Naive thymus-derived CD4-positive, alpha-beta T cell (primary cell): ENCODE measurements around the gene ASPSCR1. TPM values are rescaled to one million over a fixed set of nuclear protein-coding genes. Genes with fewer than 3 reads are reported as not detected.

Source experiments
- ATAC-seq: fragments of 150-1000 bp; cut with Tn5 transposase; 2 replicates; pipeline ENCODE4 v1.10.0; 2021; ENCODE audit warnings: mild to moderate bottlenecking, moderate library complexity
- CTCF ChIA-PET: fragments of 350-600 bp; sonication (Branson Sonifier 250); formaldehyde crosslinking; loops from one replicate; lab custom pipeline; 2021; ENCODE audit warnings: antibody characterized with exemption; lab: Charles Lee
- POLR2A ChIA-PET: fragments of 350-600 bp; sonication (Branson Sonifier 250); formaldehyde crosslinking; loops from one replicate; lab custom pipeline; 2021; ENCODE audit warnings: antibody characterized with exemption, inconsistent platforms; lab: Charles Lee
- DNase-seq, 9 donors: peaks; one replicate each; pipeline versions ENCODE4 v3.0.0 to v3.0.0-alpha.2; 2020 to 2022; ENCODE audit warnings: mixed read lengths in 1 of 9
- H3K27ac ChIP-seq: one replicate; pipeline ENCODE4 v1.7.0; 2013; ENCODE audit warnings: mild to moderate bottlenecking, low read depth, low read length, moderate library complexity
- H3K27me3 ChIP-seq, 2 donors: one replicate each; pipeline ENCODE4 v1.7.0; 2013; ENCODE audit warnings: low read length in 2 of 2, mild to moderate bottlenecking in 2 of 2, moderate library complexity in 2 of 2; ENCODE audit not compliant: control insufficient read depth in 2 of 2, insufficient read depth in 2 of 2
- H3K36me3 ChIP-seq, 3 experiments: 1 replicate in 2 of 3; 2 replicates in 1 of 3; pipeline ENCODE4 v1.7.0; 2013; ENCODE audit warnings: low read length in 3 of 3, mild to moderate bottlenecking in 3 of 3, moderate library complexity in 1 of 3; ENCODE audit not compliant: insufficient read depth in 3 of 3, control insufficient read depth in 2 of 3
- H3K4me1 ChIP-seq, 2 donors: one replicate each; pipeline ENCODE4 v1.7.0; 2013; ENCODE audit warnings: low read length in 2 of 2, mild to moderate bottlenecking in 2 of 2, moderate library complexity in 1 of 2; ENCODE audit not compliant: control insufficient read depth in 2 of 2, insufficient read depth in 2 of 2
- H3K4me3 ChIP-seq: 2 replicates; pipeline ENCODE4 v1.7.0; 2013; ENCODE audit warnings: mild to moderate bottlenecking, low read length
- H3K9me3 ChIP-seq, 3 experiments: 1 replicate in 2 of 3; 2 replicates in 1 of 3; pipeline ENCODE4 v1.7.0; 2013; ENCODE audit warnings: low read length in 3 of 3; ENCODE audit not compliant: control insufficient read depth in 2 of 3
- H3K27ac Mint-ChIP-seq, 9 donors: one replicate each; pipeline ENCODE4 v1.8.0; 2020 to 2022; ENCODE audit warnings: mixed read lengths in 9 of 9, mild to moderate bottlenecking in 8 of 9, moderate library complexity in 5 of 9, inconsistent platforms in 2 of 9
- H3K27me3 Mint-ChIP-seq, 5 donors: one replicate each; pipeline ENCODE4 v1.8.0; 2021 to 2022; ENCODE audit warnings: mixed read lengths in 5 of 5, mild to moderate bottlenecking in 1 of 5
- H3K36me3 Mint-ChIP-seq, 5 donors: one replicate each; pipeline ENCODE4 v1.8.0; 2020 to 2022; ENCODE audit warnings: mixed read lengths in 5 of 5, mild to moderate bottlenecking in 3 of 5, inconsistent platforms in 1 of 5
- H3K4me1 Mint-ChIP-seq, 7 donors: one replicate each; pipeline ENCODE4 v1.8.0; 2020 to 2022; ENCODE audit warnings: mixed read lengths in 7 of 7, mild to moderate bottlenecking in 3 of 7, inconsistent platforms in 1 of 7
- H3K4me3 Mint-ChIP-seq, 10 donors: one replicate each; pipeline ENCODE4 v1.8.0; 2020 to 2022; ENCODE audit warnings: mild to moderate bottlenecking in 10 of 10, mixed read lengths in 10 of 10, moderate library complexity in 6 of 10, inconsistent platforms in 2 of 10
- H3K9me3 Mint-ChIP-seq, 11 donors: one replicate each; pipeline ENCODE4 v1.8.0; 2020 to 2022; ENCODE audit warnings: mixed read lengths in 11 of 11, mild to moderate bottlenecking in 4 of 11, inconsistent platforms in 1 of 11, moderate library complexity in 1 of 11
- intact Hi-C, 2 donors: fragments of 100-400 bp; cut with micrococcal nuclease; formaldehyde crosslinking; loops; one replicate each; pipeline ENCODE4 v1.15.1; 2023
- polyA plus RNA-seq, 2 donors: library from polyadenylated mRNA; unstranded; fragments of 300-500 nt; fragmentation: Illumina TruSeq; gene quantifications; one replicate each; pipeline ENCODE4 v1.2.3, GENCODE V29; 2021
- total RNA-seq, 6 experiments: library from RNA in 5 of 6; stranded (reverse) in 5 of 6; gene quantifications; 1 replicate in 5 of 6; 2 replicates in 1 of 6; pipeline ENCODE4 v1.2.3 and lab custom pipeline; 2021 to 2026

The ASPSCR1 gene
- total and polyA plus RNA-seq, 7 experiments from 2014 or later: 24.2 to 46.7 (median 38.0) TPM

DNA sequence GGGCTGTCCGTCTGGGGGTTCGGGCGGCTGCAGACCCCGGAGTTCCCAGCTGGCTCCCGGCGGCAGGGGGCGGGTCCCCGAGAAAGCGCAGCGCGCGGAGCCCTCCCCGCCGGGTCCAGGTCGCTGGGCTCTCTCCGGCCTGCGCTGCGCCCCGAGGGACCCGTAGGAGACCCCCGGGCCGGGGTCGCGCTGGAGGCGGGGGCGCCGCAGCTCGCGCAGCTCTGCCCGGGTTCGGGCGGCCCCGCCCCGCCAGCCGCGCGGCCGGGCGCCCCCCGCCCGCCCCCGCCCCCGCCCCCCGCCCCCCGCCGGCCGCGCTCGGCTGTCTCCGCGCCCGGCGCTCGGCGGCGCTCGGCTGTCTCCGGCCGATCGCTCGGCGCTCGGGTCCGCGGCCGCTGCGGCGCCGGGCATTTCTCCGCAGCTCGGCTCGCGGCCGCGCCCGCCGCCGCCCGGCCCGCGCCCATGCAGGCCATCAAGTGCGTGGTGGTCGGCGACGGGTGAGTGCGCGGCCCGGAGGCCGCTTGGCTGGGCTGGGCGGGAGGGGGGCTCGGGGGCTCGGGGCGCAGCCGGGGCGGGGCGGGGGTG is 54.0 kb downstream of the ASPSCR1 start, which contains the start of gene RAC3:
Gene RAC3 (plus strand): TSS at position 376 of the 582 bp plus-strand sequence. CDS start 84 bp downstream, at position 460.
- peak within 1 kb of the TSS; percentile 48 for H3K27ac ChIP-seq
- Mint-ChIP-seq H3K4me3 (peak within 1 kb of the TSS; percentile 77 to 91 (median 86)), H3K36me3 (peaks cover 0 to 10% (median 6%) of the 10 kb centered on the region in 5 donors), H3K9me3 (peaks cover 0 to 2% (median 0%) of the 10 kb centered on the region in 11 donors), H3K27me3 (no peaks in the 10 kb centered on the region), H3K4me1 (peaks cover 11 to 22% (median 16%) of the 10 kb centered on the region in 7 donors), H3K27ac (peak within 1 kb of the TSS in 6 of 9 donors; percentile 36 to 85 (median 65))
- intact Hi-C loops: loop anchor here (2.0 to 10.0 kb wide), 5 partner anchors 63 to 423 kb away; partner anchors contain the start of genes ARL16 (in 1 of the 2), CYBC1 (in 1 of the 2), FASN (in 1 of the 2) and HGS (in 1 of the 2)
- ATAC-seq (no peak), DNase-seq (no peak)
- H3K27me3 ChIP-seq: no peaks in the 10 kb centered on the region
- peaks cover 0 to 12% (median 0%) of the 10 kb centered on the region in 3 experiments for H3K36me3 ChIP-seq
- POLR2A ChIA-PET: interaction anchor here (5.8 kb wide), 1 partner anchor 122 kb away, joined by 29 read pairs; no protein-coding TSS in a partner anchor
- H3K4me1 ChIP-seq: peaks cover 8 to 17% of the 10 kb centered on the region in 2 donors
- H3K4me3 ChIP-seq: peak within 1 kb of the TSS; percentile 60
- no peaks in the 10 kb centered on the region for H3K9me3 ChIP-seq
- CTCF ChIA-PET: interaction anchor here (1.0 to 4.5 kb wide), 3 partner anchors 67 to 124 kb away, joined by 3 to 27 read pairs (median 10); partner anchors contain the start of gene FASN

DNA sequence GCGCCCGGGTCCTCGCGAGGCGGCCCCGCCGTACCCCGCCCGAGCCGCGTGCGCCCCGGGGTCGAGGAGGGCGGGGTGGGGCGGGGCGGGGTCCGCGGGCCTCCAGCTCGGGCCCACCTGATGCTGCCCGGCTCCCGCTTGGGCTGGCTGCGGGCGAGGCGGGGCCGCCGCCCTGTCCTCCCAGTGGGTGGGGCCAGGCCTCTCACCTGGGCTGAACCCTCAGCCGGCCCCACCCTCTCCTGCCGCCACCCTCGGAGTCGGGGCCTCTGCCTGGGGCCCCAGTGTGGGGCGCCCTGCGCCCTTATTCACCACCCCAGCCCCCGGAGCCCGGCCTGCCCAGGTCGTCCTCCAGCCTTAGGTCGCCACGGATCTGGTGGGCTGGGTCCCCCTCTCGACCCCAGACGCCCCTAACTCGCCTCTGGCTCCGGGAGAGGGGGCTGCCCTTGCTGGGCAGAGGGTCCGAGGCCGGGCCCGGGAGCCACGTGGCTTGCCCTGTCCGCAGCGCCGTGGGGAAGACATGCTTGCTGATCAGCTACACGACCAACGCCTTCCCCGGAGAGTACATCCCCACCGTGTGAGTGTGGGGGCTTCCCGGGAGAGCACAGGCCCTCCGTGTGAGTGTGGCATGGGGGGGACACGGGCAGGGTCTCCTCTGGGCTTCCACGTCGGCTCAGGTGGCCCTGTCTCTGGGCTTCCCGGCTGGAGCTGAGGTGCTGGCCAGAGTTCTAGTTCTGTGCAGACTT is 54.6 kb downstream of the ASPSCR1 start:
- ChIA-PET POLR2A (interaction anchor here (5.8 kb wide), 1 partner anchor 122 kb away, joined by 29 read pairs; no protein-coding TSS in a partner anchor), CTCF (no interaction called here)
- Histone ChIP-seq H3K36me3 (peaks cover 0 to 12% (median 0%) of the 10 kb centered on the region in 3 experiments), H3K27me3 (no peaks in the 10 kb centered on the region), H3K27ac (no peak overlapping the region), H3K4me3 (no peak overlapping the region), H3K9me3 (no peaks in the 10 kb centered on the region), H3K4me1 (peaks cover 14 to 17% of the 10 kb centered on the region in 2 donors)
- peaks cover 0 to 10% (median 6%) of the 10 kb centered on the region in 5 donors for H3K36me3 Mint-ChIP-seq
- peak overlapping the region in 1 of 9 donors; percentile 5 for H3K27ac Mint-ChIP-seq
- no peaks in the 10 kb centered on the region for H3K27me3 Mint-ChIP-seq
- peaks cover 0 to 2% (median 0%) of the 10 kb centered on the region in 11 donors for H3K9me3 Mint-ChIP-seq
- peaks cover 11 to 24% (median 15%) of the 10 kb centered on the region in 7 donors for H3K4me1 Mint-ChIP-seq
- H3K4me3 Mint-ChIP-seq: peak overlapping the region; percentile 13 to 74 (median 40)
- intact Hi-C loops: loop anchor here (2.0 to 10.0 kb wide), 5 partner anchors 63 to 423 kb away; partner anchors contain the start of genes ARL16 (in 1 of the 2), CYBC1 (in 1 of the 2), FASN (in 1 of the 2) and HGS (in 1 of the 2)
- ATAC-seq (peak; percentile 31), DNase-seq (peak in 3 of 9 donors; percentile 25 to 61 (median 32))

- H3K27me3 Mint-ChIP-seq: no peaks in the 10 kb centered on the region
- H3K9me3 Mint-ChIP-seq: peaks cover 0 to 2% (median 0%) of the 10 kb centered on the region in 11 donors
- peaks cover 14 to 30% (median 19%) of the 10 kb centered on the region in 7 donors for H3K4me1 Mint-ChIP-seq
- Histone ChIP-seq H3K27ac (no peak overlapping the region), H3K4me1 (peaks cover 14 to 17% of the 10 kb centered on the region in 2 donors), H3K27me3 (no peaks in the 10 kb centered on the region), H3K9me3 (no peaks in the 10 kb centered on the region), H3K36me3 (peaks cover 0 to 6% (median 0%) of the 10 kb centered on the region in 3 experiments), H3K4me3 (no peak overlapping the region)
- H3K27ac Mint-ChIP-seq: no peak overlapping the region
- peak overlapping the region in 4 of 10 donors; percentile 29 to 74 (median 52) for H3K4me3 Mint-ChIP-seq
- intact Hi-C loops: loop anchor here (10.0 kb wide), 4 partner anchors 61 to 421 kb away; partner anchors contain the start of genes ARL16 (in 1 of the 2), CYBC1 (in 1 of the 2), FASN (in 1 of the 2) and HGS (in 1 of the 2)
- DNase-seq: no peak
- ATAC-seq: no peak
- ChIA-PET POLR2A (interaction anchor here (0.7 kb wide), 1 partner anchor 20 kb away, joined by 5 read pairs; no protein-coding TSS in a partner anchor), CTCF (no interaction called here)
- peaks cover 0 to 11% (median 6%) of the 10 kb centered on the region in 5 donors for H3K36me3 Mint-ChIP-seq
Observed at GRCh38 chr17:82033359-82034085, 56.1 kb downstream of the ASPSCR1 start.

DNA sequence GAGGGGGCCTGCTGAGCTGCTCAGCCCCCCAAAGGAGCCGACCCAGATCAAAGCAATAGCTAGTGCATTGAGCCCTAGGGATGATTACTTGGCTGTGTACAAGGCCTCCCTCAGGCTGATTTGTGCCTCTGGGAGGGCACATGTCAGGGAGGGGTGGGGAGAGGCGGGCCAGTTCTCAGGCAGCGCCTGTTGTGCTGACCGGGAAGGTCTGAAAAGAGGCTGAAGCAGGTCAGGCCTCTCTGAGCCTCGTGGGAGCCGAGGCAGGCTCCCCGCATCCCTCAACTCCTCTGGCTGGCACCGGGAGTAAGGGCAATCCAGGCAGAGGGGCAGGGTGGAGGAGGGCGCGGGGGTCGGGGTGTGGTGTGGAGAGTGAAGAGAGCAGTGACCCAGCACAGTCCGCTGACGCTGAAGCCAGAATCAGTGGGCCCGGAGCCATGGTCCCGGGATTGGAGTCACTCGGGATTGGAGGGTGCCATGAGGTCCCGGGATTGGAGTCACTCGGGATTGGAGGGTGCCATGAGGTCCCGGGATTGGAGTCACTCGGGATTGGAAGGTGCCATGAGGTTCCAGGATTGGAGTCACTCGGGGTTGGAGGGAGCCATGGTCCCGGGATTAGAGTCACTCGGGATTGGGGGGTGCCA is 57.1 kb downstream of the ASPSCR1 start:
- no peaks in the 10 kb centered on the region for H3K9me3 ChIP-seq
- H3K27ac Mint-ChIP-seq: peak overlapping the region in 4 of 9 donors; percentile 50 to 86 (median 66)
- peaks cover 14 to 36% (median 24%) of the 10 kb centered on the region in 7 donors for H3K4me1 Mint-ChIP-seq
- ChIA-PET POLR2A (interaction anchor here (3.1 kb wide), 1 partner anchor 8 kb away, joined by 10 read pairs; no protein-coding TSS in a partner anchor), CTCF (interaction anchor here (0.6 to 1.3 kb wide), 3 partner anchors 22 to 123 kb away, joined by 3 to 4 read pairs (median 3); no protein-coding TSS in a partner anchor)
- H3K36me3 ChIP-seq: peaks cover 0 to 6% (median 0%) of the 10 kb centered on the region in 3 experiments
- no peak overlapping the region for H3K27ac ChIP-seq
- no peaks in the 10 kb centered on the region for H3K27me3 ChIP-seq
- DNase-seq: no peak
- H3K9me3 Mint-ChIP-seq: peaks cover 0 to 2% (median 0%) of the 10 kb centered on the region in 11 donors
- intact Hi-C loops: loop anchor here (5.0 to 10.0 kb wide), 5 partner anchors 60 to 420 kb away; partner anchors contain the start of genes ARL16 (in 1 of the 2), CYBC1 (in 1 of the 2), FASN (in 1 of the 2) and HGS (in 1 of the 2)
- H3K36me3 Mint-ChIP-seq: peaks cover 0 to 10% (median 6%) of the 10 kb centered on the region in 5 donors
- peak overlapping the region in 7 of 10 donors; percentile 33 to 94 (median 82) for H3K4me3 Mint-ChIP-seq
- H3K27me3 Mint-ChIP-seq: no peaks in the 10 kb centered on the region
- H3K4me3 ChIP-seq: no peak overlapping the region
- H3K4me1 ChIP-seq: peaks cover 14 to 16% of the 10 kb centered on the region in 2 donors
- no peak for ATAC-seq

- peak overlapping the region; percentile 53 to 94 (median 82) for H3K4me3 Mint-ChIP-seq
- peaks cover 0 to 6% (median 0%) of the 10 kb centered on the region in 3 experiments for H3K36me3 ChIP-seq
- H3K27me3 ChIP-seq: no peaks in the 10 kb centered on the region
- intact Hi-C loops: loop anchor here (5.0 to 10.0 kb wide), 5 partner anchors 59 to 419 kb away; partner anchors contain the start of genes ARL16 (in 1 of the 2), CYBC1 (in 1 of the 2), FASN (in 1 of the 2) and HGS (in 1 of the 2)
- no peak overlapping the region for H3K4me3 ChIP-seq
- no peaks in the 10 kb centered on the region for H3K9me3 ChIP-seq
- H3K4me1 Mint-ChIP-seq: peaks cover 14 to 31% (median 24%) of the 10 kb centered on the region in 7 donors
- H3K27ac ChIP-seq: no peak overlapping the region
- peaks cover 0 to 1% (median 0%) of the 10 kb centered on the region in 11 donors for H3K9me3 Mint-ChIP-seq
- H3K27ac Mint-ChIP-seq: peak overlapping the region in 8 of 9 donors; percentile 7 to 86 (median 58)
- CTCF ChIA-PET: interaction anchor here (1.0 to 1.3 kb wide), 3 partner anchors 76 to 122 kb away, joined by 3 to 4 read pairs (median 4); no protein-coding TSS in a partner anchor
- DNase-seq (no peak), ATAC-seq (no peak)
- POLR2A ChIA-PET: interaction anchor here (1.5 to 3.1 kb wide), 3 partner anchors 9 to 71 kb away, joined by 3 to 10 read pairs (median 3); no protein-coding TSS in a partner anchor
- H3K27me3 Mint-ChIP-seq: no peaks in the 10 kb centered on the region
- peaks cover 7% of the 10 kb centered on the region in 2 donors for H3K4me1 ChIP-seq
- H3K36me3 Mint-ChIP-seq: peaks cover 0 to 7% (median 6%) of the 10 kb centered on the region in 5 donors
Observed at GRCh38 chr17:82035488-82035887, 58.1 kb downstream of the ASPSCR1 start.
